Transverse colon (tissue), 4 donors: ENCODE results near the gene MDN1. TPM values are rescaled to one million over a fixed set of nuclear protein-coding genes. Genes with fewer than 3 reads are reported as not detected.

Experiments used
- DNase-seq: peaks from one replicate; pipeline ENCODE4 v3.0.0-alpha.2; 2019
- H3K27ac ChIP-seq, 4 donors: fragments of 200-600 bp; sonication (generic); 2 replicates each; pipeline ENCODE4 v1.5.1; 2016 to 2018; ENCODE audit warnings: inconsistent platforms in 4 of 4
- H3K27me3 ChIP-seq: fragments of 200-600 bp; sonication (generic); 2 replicates; pipeline ENCODE4 v1.5.1; 2017; ENCODE audit warnings: inconsistent platforms
- H3K36me3 ChIP-seq, 4 donors: fragments of 200-600 bp; sonication (generic); 2 replicates each; pipeline ENCODE4 v1.5.1; 2017 to 2019; ENCODE audit warnings: inconsistent platforms in 4 of 4
- H3K4me1 ChIP-seq, 4 donors: fragments of 200-600 bp; sonication (generic); 2 replicates each; pipeline ENCODE4 v1.5.1; 2017 to 2020; ENCODE audit warnings: inconsistent platforms in 4 of 4
- H3K4me3 ChIP-seq, 4 donors: fragments of 200-600 bp; sonication (generic); 1 replicate in 1 of 4; 2 replicates in 3 of 4; pipeline versions ENCODE4 v1.5.1 to v1.6.1; 2017 to 2019; ENCODE audit warnings: inconsistent platforms in 4 of 4
- H3K9me3 ChIP-seq, 2 donors: fragments of 200-600 bp; sonication (generic); 2 replicates each; pipeline ENCODE4 v1.5.1; 2017 to 2019; ENCODE audit warnings: inconsistent platforms in 2 of 2
- CTCF ChIP-seq, 5 experiments: fragments of 200-600 bp in 3 of 5; fragments of 450-650 bp in 2 of 5; sonication (generic) in 3 of 5; IDR thresholded peaks; 1 replicate in 2 of 5; 2 replicates in 3 of 5; pipeline ENCODE4 v1.5.1; 2016 to 2017; ENCODE audit warnings: antibody characterized with exemption in 5 of 5, inconsistent platforms in 3 of 5, mild to moderate bottlenecking in 2 of 5, moderate library complexity in 1 of 5
- EP300 ChIP-seq: sonication (generic); formaldehyde crosslinking; IDR thresholded peaks from one replicate; pipeline ENCODE4 v1.6.1; 2017; ENCODE audit warnings: antibody characterized with exemption, low read depth
- POLR2A ChIP-seq: fragments of 450-650 bp; IDR thresholded peaks from one replicate; pipeline ENCODE4 v1.6.1; 2016; ENCODE audit warnings: antibody characterized with exemption, mild to moderate bottlenecking, moderate library complexity
- POLR2AphosphoS5 ChIP-seq, 3 donors: sonication (generic); formaldehyde crosslinking; IDR thresholded peaks; one replicate each; pipeline ENCODE4 v1.6.1; 2016; ENCODE audit warnings: antibody characterized with exemption in 3 of 3
- WGBS, 2 donors: methylation state at CpG; one replicate each; pipeline ENCODE4 v1.1.5; 2018; ENCODE audit warnings: low coverage in 1 of 2; 5-methylcytosine and 5-hydroxymethylcytosine counted together
- in situ Hi-C, 4 donors: fragments of 200-750 bp; cut with MboI; loops; one replicate each; pipeline versions ENCODE4 v1.15.0 to v1.15.1; 2017; ENCODE audit warnings: low sequenced_read_pairs in 3 of 4, low pct_ligation_motif_present in 1 of 4, low pct_unique_long_range_greater_than_20kb in 1 of 4
- intact Hi-C: fragments of 100-400 bp; cut with DNase I; formaldehyde crosslinking; loops from one replicate; pipeline ENCODE4 v1.15.1; 2023; ENCODE audit warnings: low total_unique reads
- total RNA-seq, 4 donors: library from RNA; depleted of rRNA; stranded (reverse); fragments of >200 nt; gene quantifications; one replicate each; pipeline ENCODE4 v1.1.0, GENCODE V29; 2016

The MDN1 gene
- total RNA-seq, 4 donors from 2014 or later: 16.8 to 30.8 (median 24.0) TPM

- DNase-seq: no peak
- H3K4me3 ChIP-seq: no peak overlapping the region
- peaks cover 0 to 53% (median 23%) of the 10 kb centered on the region in 4 donors for H3K36me3 ChIP-seq
- intact Hi-C loops (no loop called here), in situ Hi-C loops (no loop called here)
- WGBS, 2 donors: 94% methylated on average over 5 to 8 of the region's 8 CpGs
- H3K9me3 ChIP-seq: no peaks in the 10 kb centered on the region
- H3K27me3 ChIP-seq: no peaks in the 10 kb centered on the region
- no peak overlapping the region for H3K27ac ChIP-seq
- TF ChIP-seq POLR2AphosphoS5 (IDR thresholded peaks at IDR 0.05) (no peak), EP300 (no peak), CTCF (IDR thresholded peaks at IDR 0.05) (no peak), POLR2A (no peak)
- no peaks in the 10 kb centered on the region for H3K4me1 ChIP-seq
Measured at GRCh38 chr6:89650579-89650978, 169.0 kb downstream of the MDN1 start.

- intact Hi-C loops: no loop called here
- Histone ChIP-seq H3K4me1 (no peaks in the 10 kb centered on the region), H3K27ac (no peak overlapping the region), H3K27me3 (no peaks in the 10 kb centered on the region), H3K9me3 (no peaks in the 10 kb centered on the region), H3K36me3 (peaks cover 0 to 44% (median 21%) of the 10 kb centered on the region in 4 donors), H3K4me3 (no peak overlapping the region)
- in situ Hi-C loops: no loop called here
- DNase-seq: no peak
- TF ChIP-seq POLR2AphosphoS5 (IDR thresholded peaks at IDR 0.05) (no peak), EP300 (no peak), POLR2A (no peak), CTCF (IDR thresholded peaks at IDR 0.05) (no peak)
- WGBS, 2 donors: 94 to 100% methylated on average over 1 of the region's 1 CpG
Measured at GRCh38 chr6:89649682-89650081, 169.9 kb downstream of the MDN1 start.

DNA sequence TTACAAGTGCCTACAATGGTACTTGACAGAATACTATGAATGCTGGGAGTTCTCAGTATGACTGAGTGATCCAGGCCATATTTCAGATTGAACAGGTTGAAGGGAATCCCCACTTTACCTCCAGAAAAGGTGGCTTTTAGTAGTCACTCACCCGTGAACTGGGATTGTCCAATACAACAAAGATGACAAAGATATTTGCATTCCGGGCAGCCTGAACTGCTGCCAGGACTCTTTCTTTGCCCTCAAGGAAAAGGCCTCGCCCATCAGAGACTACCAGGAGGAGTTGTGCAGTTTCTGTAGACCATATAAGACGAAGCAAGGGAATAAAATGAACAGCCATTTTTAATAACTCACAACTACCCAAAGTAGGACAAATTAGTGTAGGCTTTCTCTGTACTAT lies 174.7 kb downstream of the MDN1 start:
- H3K4me3 ChIP-seq: no peak overlapping the region

DNA sequence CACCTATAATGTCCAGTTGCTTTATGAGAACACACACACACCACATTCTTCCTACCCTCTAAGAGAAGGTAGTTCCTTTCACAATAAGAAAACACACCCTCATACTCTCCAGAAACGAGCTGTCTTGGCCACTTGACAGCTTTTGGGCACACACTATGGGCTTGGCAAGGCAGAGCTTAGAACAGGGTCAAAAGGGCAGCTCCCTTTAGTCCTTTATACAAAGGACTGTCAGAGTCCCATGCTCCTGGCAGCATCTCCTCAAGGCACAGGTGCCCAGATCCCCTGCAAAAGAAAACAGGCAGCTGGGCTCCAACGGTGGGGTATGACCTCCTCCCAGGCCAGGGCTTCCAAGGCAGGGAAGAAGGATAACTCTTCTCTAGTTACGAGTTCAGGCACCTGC lies 176.2 kb downstream of the MDN1 start:
- intact Hi-C loops: no loop called here
- H3K9me3 ChIP-seq: no peaks in the 10 kb centered on the region
- peaks cover 2 to 9% (median 8%) of the 10 kb centered on the region in 4 donors for H3K4me1 ChIP-seq
- in situ Hi-C loops: no loop called here
- 51% methylated on average over 3 of the region's 3 CpGs; no CpG with 5 or more reads in 1 of the 2 donors for WGBS, 2 donors
- no peaks in the 10 kb centered on the region for H3K27me3 ChIP-seq
- TF ChIP-seq CTCF (IDR thresholded peaks at IDR 0.05): no peak
- TF ChIP-seq POLR2A: no peak
- no peak for TF ChIP-seq EP300
- TF ChIP-seq POLR2AphosphoS5 (IDR thresholded peaks at IDR 0.05): no peak
- H3K27ac ChIP-seq: no peak overlapping the region
- H3K36me3 ChIP-seq: peaks cover 0 to 23% (median 9%) of the 10 kb centered on the region in 4 donors
- DNase-seq: no peak
- H3K4me3 ChIP-seq: no peak overlapping the region

More for the DNA sequence above, 174.7 kb downstream of the MDN1 start:
- intact Hi-C loops (no loop called here), in situ Hi-C loops (no loop called here)
- DNase-seq: no peak
- 54 to 58% methylated on average over 4 of the region's 4 CpGs for WGBS, 2 donors
- peaks cover 0 to 3% (median 0%) of the 10 kb centered on the region in 4 donors for H3K4me1 ChIP-seq
- no peak overlapping the region for H3K27ac ChIP-seq
- peaks cover 0 to 23% (median 9%) of the 10 kb centered on the region in 4 donors for H3K36me3 ChIP-seq
- no peaks in the 10 kb centered on the region for H3K27me3 ChIP-seq
- TF ChIP-seq CTCF (IDR thresholded peaks at IDR 0.05): no peak
- no peak for TF ChIP-seq EP300
- no peak for TF ChIP-seq POLR2AphosphoS5 (IDR thresholded peaks at IDR 0.05)
- TF ChIP-seq POLR2A: no peak
- H3K9me3 ChIP-seq: no peaks in the 10 kb centered on the region
